ENCODE data around the gene TMEM120A. TPM values are rescaled to one million over a fixed set of nuclear protein-coding genes. Genes with fewer than 3 reads are reported as not detected.
A peak's percentile ranks its signal among the peaks of the same experiment; 100 is the strongest.

Gene TMEM120A
- total RNA-seq, 1 experiment from 2014 or later, result 15.7 TPM

DNA sequence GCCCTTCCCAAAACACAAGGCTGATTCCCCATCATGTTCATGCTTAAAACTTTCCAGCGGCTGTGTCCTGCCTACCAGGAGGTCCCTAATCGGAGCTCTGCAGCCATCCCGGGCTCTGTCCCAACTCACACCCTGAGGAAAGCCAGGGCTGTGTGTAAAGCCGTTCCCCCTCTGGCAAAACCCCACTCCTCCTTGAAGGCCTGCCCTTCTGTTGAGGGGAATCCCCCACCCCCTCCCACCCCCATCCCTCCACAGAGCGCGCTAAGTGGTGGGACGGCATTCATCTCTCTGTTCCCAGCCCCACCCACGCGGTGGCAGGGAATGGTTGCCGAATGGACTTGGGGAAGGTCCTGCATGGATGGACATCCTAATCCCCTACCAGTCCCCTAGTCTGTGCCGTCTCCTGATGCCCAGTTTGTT, 667 bp upstream of the TMEM120A start:
- DNase-seq (ENCODE audit: low read depth), result no peak

DNA sequence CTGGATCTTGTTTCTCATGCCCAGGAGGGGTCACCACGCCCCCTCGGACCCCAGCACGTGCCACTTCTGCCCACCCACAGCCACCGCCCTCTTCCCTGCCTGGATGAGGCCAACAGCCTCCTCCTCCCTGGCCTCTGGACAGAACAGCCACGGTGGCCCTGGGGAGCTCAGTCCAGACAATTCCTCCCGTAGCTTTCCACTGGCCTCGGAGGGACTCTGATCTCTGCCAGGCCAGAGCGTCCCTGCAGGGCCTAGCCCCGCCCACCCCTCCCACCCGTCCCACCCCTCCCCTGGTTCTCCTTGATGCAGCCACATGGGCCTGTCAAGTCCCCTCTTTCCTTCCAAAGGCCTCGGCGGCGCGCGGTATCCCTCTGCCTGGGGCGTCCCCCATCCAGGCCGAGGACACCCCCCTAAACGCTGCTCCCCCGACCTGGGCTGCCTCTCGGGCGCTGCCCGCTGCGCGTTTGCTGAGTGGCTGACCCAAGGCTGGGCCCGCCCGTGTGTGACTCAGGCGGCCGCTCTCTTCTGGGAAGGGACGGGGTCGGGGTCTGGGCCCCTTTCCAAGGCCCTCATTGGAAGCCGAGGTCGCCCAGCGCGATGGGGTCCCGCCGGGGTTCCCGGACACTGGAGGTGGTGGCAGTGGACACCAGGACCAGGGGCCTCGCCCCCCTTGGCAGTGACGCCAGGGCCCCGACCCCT, 557 bp downstream of the TMEM120A start:
- peak; percentile 74 for DNase-seq (ENCODE audit: low read depth)

DNA sequence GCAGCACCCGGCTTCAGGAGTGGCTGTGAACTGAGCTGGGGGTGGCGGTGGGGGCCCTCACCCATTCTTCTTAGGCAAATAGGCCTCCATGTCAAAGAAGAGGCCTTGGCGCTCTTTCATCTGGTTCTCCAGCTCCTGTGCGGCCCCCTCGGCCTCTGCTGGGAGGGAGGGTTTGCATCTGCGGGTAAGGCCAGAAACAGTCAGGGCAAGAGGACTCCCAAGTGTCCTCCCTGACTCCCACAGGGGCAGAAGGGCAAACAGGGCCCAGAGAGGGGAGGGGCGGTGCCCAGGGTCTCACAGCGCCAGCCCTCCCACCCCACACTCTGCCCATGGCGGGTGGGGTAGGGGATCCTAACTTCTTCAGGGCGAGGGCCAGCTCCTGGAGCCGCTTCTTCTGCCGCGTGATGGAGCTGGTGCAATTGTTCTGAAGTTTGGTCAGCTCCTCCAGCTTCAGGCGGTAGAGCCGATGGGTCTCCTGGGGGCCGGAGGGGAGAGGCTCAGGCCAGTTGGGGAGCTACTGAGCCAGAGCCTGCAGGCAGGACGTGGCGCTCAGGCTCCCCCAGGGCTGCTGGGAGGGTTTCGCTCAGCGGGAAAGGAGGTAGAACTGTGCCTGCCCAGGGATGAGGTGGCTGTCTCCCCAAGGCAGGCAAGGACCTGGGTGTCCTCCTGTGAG, 2.2 kb downstream of the TMEM120A start:
- DNase-seq (ENCODE audit: low read depth), result no peak

GRCh38 chr7:75991531-75992082, 2.8 kb downstream of the TMEM120A start:
- no peak for DNase-seq (ENCODE audit: low read depth)

DNA sequence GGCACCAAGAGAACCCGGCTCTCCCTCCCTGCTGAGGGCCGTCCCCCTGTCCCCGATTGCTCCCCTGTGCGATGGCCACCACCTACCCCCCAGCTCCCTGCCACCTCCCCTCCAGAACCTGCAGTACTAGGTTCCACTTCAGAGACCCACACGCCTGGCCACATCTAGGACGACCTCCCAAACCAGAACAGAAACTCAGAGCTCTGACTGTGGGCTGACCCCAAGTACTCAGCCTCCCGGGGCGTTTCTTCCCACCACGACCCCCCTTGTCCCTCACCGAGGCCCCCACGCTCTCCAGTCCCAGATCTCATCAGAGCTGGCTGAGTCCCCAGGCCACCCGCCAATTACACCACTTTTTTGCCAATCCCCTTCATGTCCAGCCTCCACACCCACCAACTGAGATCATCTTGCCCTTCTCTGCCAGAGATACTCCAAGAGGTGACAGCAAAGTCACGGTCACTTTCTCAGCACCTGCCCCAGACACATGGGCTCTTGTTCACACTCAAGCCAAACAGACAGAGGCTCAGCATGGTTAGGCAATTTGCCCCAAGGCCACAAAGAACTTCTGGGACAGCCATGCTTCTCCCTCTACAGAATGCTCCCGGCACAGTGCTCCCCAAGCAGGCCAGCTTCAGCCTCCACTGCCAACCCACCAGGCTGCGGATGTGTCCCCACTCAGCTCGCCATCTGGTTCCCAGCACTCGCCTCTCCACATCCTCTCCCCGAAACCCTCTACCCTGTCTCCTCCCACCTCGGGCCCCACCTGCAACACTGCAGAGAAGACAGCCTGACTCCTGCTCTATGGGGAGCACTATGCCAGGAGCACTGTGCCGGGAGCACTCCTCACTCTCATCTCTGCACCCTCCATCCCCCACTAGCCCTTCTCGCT, 4.7 kb downstream of the TMEM120A start:
- peak; percentile 18 for DNase-seq (ENCODE audit: low read depth)

GRCh38 chr7:75988568-75989499, 5.6 kb downstream of the TMEM120A start:
- no peak for DNase-seq (ENCODE audit: low read depth)

DNA sequence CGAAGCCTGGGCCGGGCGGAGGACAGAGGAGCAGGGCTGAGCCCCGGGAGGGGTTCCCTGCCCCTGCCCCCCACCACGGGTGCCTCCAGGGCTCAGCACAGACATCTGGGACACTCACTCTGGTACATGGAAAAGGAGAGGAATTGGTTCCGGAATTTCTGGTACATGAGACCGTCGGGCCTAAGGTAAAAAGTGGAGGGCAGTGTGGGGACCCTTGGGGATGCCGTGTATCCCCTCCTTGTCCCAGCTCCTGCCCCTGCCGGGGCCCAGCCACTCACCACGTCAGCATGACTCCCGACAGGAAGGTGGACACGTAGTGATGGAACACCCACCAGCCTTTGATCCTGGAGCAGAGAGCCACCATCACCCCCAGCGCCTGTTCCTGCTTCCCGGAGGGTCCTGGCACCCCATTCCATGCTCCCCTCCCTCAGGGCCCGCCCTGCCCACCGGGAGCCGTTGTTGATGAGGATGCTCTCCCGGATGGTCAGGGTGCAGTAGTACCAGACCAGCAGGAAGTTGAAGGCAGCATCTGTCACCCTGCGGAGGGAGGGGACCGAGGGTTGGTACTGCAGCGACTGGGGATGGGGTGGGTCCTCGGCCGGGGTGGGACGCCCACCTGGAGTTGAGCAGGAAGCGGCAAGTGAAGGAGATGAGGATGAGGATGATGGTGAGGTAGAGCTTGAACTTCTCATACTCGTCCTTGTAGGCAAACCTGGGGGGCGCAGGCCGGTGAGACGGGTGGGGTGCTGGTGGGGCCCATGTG, 6.4 kb downstream of the TMEM120A start:
- no peak for DNase-seq (ENCODE audit: low read depth)

GRCh38 chr7:75987026-75987804, 7.2 kb downstream of the TMEM120A start:
- DNase-seq (ENCODE audit: low read depth), result no peak

DNA sequence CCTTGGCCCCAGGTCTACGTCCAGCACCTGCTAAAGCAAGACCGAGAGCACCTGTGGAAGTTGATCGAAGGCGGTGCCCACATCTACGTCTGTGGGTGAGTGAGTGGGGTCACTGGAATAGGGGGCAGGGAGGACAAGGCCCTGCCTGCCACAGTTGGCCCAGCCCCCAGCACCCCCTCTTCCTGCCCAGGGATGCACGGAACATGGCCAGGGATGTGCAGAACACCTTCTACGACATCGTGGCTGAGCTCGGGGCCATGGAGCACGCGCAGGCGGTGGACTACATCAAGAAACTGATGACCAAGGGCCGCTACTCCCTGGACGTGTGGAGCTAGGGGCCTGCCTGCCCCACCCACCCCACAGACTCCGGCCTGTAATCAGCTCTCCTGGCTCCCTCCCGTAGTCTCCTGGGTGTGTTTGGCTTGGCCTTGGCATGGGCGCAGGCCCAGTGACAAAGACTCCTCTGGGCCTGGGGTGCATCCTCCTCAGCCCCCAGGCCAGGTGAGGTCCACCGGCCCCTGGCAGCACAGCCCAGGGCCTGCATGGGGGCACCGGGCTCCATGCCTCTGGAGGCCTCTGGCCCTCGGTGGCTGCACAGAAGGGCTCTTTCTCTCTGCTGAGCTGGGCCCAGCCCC, 8.1 kb downstream of the TMEM120A start:
- DNase-seq (ENCODE audit: low read depth), result no peak

GRCh38 chr7:75985518-75986146, 8.8 kb downstream of the TMEM120A start:
- DNase-seq (ENCODE audit: low read depth), result no peak

GRCh38 chr7:75985009-75985517, 9.3 kb downstream of the TMEM120A start:
- DNase-seq (ENCODE audit: low read depth), result no peak

DNA sequence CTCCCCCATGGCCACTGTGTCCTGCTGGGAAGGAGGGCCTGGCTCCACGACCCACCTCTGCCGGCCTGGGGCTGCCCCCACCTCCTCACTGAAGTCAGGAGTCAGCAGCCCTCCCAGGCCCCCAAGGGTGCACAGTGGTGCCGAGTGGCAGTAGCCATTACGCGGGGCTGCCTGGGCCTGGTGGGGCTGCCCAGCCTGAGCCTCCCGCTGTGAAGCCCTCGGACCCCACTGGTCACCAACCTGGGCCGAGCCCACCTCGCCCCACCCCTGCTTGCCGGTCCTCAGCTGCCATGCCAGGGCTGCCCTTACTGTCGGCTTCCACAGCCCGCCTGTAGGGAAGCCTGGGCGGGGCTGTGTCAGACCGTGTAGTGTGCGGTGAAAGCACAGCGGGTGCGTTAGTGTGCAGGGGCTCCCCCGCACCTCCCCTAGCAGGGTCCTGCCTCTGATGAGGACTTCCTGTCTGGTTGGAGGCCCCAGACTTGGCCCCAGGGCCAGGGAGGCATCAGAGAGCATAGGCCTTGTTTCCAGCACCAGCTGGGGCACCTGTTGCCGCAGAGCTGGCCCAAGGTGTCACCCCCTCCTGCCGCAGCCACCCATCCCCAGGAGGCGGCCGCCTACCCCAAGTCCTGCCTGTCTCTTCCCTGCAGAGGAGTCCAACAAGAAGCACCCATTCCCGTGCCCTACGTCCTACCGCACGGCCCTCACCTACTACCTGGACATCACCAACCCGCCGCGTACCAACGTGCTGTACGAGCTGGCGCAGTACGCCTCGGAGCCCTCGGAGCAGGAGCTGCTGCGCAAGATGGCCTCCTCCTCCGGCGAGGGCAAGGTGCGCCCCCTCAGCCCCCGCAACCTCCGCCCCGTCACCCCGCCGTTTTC, 10.0 kb downstream of the TMEM120A start:
- no peak for DNase-seq (ENCODE audit: low read depth)

GRCh38 chr7:75983471-75984129, 10.8 kb downstream of the TMEM120A start:
- no peak for DNase-seq (ENCODE audit: low read depth)

- DNase-seq (ENCODE audit: low read depth), result no peak
Measured at GRCh38 chr7:75982306-75983064, 11.9 kb downstream of the TMEM120A start.

DNA sequence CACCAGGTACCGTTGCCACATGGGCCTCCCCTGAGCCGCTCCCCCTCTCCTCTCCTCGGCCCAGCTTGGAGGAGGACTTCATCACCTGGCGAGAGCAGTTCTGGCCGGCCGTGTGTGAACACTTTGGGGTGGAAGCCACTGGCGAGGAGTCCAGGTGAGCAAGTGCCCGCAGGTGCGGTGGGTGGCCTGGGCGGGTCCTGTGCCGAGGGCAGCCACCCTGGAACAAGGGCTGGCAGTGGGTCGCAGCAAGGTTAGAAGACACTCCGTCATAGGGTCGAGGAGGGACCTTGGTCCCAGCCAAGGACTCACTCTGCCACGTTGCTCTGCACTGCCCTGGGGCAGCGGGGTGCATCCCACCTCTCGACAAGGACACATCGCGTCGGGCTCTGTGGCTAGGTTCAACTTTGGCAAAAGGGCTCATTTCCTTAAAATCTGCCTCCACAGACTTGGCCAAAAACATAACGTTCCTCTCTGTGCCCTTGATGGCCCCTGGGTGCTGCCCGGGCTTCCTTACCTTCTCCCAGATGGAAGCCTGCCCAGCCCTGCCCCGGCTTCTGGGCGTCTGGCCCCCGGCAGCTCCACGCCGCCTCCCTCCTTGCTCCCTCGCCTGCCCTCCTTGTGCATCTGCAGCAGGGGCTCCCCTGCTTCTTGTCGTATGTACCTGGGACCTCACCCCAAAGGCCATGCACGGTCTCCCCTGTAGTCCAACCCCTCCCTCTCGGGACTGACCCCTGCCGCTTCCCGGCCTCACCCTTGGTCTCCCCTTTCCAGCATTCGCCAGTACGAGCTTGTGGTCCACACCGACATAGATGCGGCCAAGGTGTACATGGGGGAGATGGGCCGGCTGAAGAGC, 12.7 kb downstream of the TMEM120A start:
- DNase-seq (ENCODE audit: low read depth), result no peak
